Astrocyte (in vitro differentiated cells and primary cell): Measurements from ENCODE around the gene LSP1.

Experiments
- EZH2 ChIP-seq: IDR thresholded peaks from 2 replicates; pipeline ENCODE4 v1.6.1; 2012; ENCODE audit warnings: mild to moderate bottlenecking, low read length, inconsistent platforms; ENCODE audit not compliant: insufficient read depth
- TF ChIP-seq, protein P1 (sequence below): IDR thresholded peaks from 2 replicates; pipeline ENCODE4 v1.5.1; 2011; ENCODE audit warnings: low read depth, mild to moderate bottlenecking, inconsistent platforms, low read length, moderate library complexity; ENCODE audit not compliant: insufficient read depth

- TF ChIP-seq, protein P1, sequence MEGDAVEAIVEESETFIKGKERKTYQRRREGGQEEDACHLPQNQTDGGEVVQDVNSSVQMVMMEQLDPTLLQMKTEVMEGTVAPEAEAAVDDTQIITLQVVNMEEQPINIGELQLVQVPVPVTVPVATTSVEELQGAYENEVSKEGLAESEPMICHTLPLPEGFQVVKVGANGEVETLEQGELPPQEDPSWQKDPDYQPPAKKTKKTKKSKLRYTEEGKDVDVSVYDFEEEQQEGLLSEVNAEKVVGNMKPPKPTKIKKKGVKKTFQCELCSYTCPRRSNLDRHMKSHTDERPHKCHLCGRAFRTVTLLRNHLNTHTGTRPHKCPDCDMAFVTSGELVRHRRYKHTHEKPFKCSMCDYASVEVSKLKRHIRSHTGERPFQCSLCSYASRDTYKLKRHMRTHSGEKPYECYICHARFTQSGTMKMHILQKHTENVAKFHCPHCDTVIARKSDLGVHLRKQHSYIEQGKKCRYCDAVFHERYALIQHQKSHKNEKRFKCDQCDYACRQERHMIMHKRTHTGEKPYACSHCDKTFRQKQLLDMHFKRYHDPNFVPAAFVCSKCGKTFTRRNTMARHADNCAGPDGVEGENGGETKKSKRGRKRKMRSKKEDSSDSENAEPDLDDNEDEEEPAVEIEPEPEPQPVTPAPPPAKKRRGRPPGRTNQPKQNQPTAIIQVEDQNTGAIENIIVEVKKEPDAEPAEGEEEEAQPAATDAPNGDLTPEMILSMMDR: no peak
- no peak for TF ChIP-seq EZH2
Observed at GRCh38 chr11:1854132-1854948, 1.5 kb downstream of the LSP1 start.
